Prostate gland (tissue), 2 donors: Measurements from ENCODE around the gene MYO1B. TPM values are rescaled to one million over a fixed set of nuclear protein-coding genes. Genes with fewer than 3 reads are reported as not detected.

Experiments used
- DNase-seq: peaks from one replicate; pipeline ENCODE4 v3.0.0-alpha.2; 2019; ENCODE audit warnings: low spot score
- H3K27ac ChIP-seq, 2 donors: fragments of 200-600 bp; sonication (generic); 2 replicates each; pipeline ENCODE4 v1.5.1; 2017 to 2019
- H3K27me3 ChIP-seq: fragments of 200-600 bp; sonication (generic); replicated peaks from 2 replicates; pipeline ENCODE4 v1.5.1; 2019; ENCODE audit not compliant: insufficient read depth
- H3K36me3 ChIP-seq, 2 donors: fragments of 200-600 bp; sonication (generic); 1 replicate in 1 of 2; 2 replicates in 1 of 2; pipeline versions ENCODE4 v1.5.1 to v1.8.1; 2017 to 2019
- H3K4me1 ChIP-seq: fragments of 200-600 bp; sonication (generic); replicated peaks from 2 replicates; pipeline ENCODE4 v1.5.1; 2019
- H3K4me3 ChIP-seq, 2 donors: fragments of 200-600 bp; sonication (generic); 2 replicates each; pipeline ENCODE4 v1.5.1; 2017 to 2019
- H3K9me3 ChIP-seq: fragments of 200-600 bp; sonication (generic); 2 replicates; pipeline ENCODE4 v1.5.1; 2017
- POLR2A ChIP-seq: fragments of 450-650 bp; IDR thresholded peaks from one replicate; pipeline ENCODE4 v1.6.1; 2016; ENCODE audit warnings: antibody characterized with exemption, mild to moderate bottlenecking
- POLR2AphosphoS5 ChIP-seq: sonication (generic); formaldehyde crosslinking; IDR thresholded peaks from one replicate; pipeline ENCODE4 v1.6.1; 2017; ENCODE audit warnings: antibody characterized with exemption
- WGBS: methylation state at CpG from one replicate; pipeline ENCODE4 v1.1.5; 2018; 5-methylcytosine and 5-hydroxymethylcytosine counted together
- intact Hi-C: fragments of 100-400 bp; cut with DNase I; formaldehyde crosslinking; loops from one replicate; pipeline ENCODE4 v1.14.2; 2022
- total RNA-seq, 2 donors: library from RNA; depleted of rRNA; stranded (reverse); fragments of >200 nt; gene quantifications; one replicate each; pipeline ENCODE4 v1.1.0, GENCODE V29; 2016
- TF ChIP-seq, protein P1 (sequence below), 4 experiments: fragments of 200-600 bp in 2 of 4; fragments of 450-650 bp in 2 of 4; sonication (generic) in 2 of 4; IDR thresholded peaks; 1 replicate in 3 of 4; 2 replicates in 1 of 4; pipeline ENCODE4 v1.5.1; 2016 to 2019; ENCODE audit warnings: antibody characterized with exemption in 4 of 4, mild to moderate bottlenecking in 2 of 4, moderate library complexity in 2 of 4

The MYO1B gene
- total RNA-seq, 2 donors from 2014 or later, result 22.4 to 38.3 TPM

DNA sequence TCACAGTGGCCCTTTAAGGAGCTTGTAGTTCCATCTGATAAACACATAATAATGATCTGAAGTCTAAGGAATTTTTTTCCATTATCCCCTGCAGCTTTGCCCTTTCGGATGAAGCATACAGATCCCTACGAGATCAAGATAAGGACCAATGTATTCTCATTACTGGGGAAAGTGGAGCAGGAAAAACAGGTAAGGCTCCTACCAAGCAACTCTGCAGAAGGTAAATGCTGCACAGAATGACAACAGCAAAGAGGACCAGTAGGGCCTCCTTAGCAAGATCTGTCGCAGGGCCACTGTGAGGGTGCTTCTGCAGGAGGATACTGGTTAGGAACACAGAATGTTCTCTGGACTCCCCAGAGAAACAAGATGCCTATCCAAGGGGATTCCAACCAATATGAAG, 84.6 kb downstream of the MYO1B start:
- Histone ChIP-seq H3K27me3 (no peaks in the 10 kb centered on the region), H3K4me3 (no peak overlapping the region), H3K36me3 (no peaks in the 10 kb centered on the region), H3K9me3 (no peaks in the 10 kb centered on the region), H3K27ac (no peak overlapping the region), H3K4me1 (no peaks in the 10 kb centered on the region)
- TF ChIP-seq POLR2A (no peak), POLR2AphosphoS5 (no peak)
- TF ChIP-seq, protein P1, sequence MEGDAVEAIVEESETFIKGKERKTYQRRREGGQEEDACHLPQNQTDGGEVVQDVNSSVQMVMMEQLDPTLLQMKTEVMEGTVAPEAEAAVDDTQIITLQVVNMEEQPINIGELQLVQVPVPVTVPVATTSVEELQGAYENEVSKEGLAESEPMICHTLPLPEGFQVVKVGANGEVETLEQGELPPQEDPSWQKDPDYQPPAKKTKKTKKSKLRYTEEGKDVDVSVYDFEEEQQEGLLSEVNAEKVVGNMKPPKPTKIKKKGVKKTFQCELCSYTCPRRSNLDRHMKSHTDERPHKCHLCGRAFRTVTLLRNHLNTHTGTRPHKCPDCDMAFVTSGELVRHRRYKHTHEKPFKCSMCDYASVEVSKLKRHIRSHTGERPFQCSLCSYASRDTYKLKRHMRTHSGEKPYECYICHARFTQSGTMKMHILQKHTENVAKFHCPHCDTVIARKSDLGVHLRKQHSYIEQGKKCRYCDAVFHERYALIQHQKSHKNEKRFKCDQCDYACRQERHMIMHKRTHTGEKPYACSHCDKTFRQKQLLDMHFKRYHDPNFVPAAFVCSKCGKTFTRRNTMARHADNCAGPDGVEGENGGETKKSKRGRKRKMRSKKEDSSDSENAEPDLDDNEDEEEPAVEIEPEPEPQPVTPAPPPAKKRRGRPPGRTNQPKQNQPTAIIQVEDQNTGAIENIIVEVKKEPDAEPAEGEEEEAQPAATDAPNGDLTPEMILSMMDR (IDR thresholded peaks at IDR 0.05), result no peak
- 73% methylated on average over 3 of the region's 3 CpGs for WGBS
- intact Hi-C loops, result no loop called here
- DNase-seq, result no peak

- H3K27ac ChIP-seq, result no peak overlapping the region
- WGBS, result 79% methylated on average over 6 of the region's 6 CpGs
These were observed 88.7 kb downstream of the MYO1B start for GRCh38 chr2:191333911-191334357.

DNA sequence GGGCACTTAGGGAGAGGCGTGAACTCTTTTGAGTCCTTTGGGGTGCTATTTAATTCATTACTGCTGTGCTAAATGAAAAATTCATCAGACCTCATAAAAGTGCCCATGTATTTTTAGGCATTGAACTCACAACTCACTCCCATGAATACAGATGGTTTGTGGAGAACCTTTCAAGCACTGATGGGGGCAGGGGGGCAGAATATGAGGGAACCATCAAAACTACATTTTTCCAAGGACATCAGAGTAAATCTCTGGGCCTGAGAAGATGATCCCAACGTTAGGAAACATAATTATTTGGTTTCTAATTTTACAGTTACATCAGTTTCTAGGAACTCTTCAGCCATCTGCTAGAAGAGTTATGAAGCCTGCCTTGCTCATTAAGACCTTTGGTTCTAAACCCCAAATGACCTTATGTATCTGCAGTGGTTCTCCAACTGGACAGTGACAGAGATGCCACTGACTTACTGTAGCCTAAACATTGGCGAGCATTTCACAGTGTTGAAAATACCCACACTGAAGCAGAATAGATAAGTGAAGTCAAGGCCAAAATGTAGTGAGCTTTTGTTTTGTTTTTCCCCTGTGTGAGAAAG, 90.8 kb downstream of the MYO1B start:
- WGBS, result 87% methylated on average over 3 of the region's 3 CpGs
- H3K9me3 ChIP-seq, result no peaks in the 10 kb centered on the region
- no peaks in the 10 kb centered on the region for H3K4me1 ChIP-seq
- no peak overlapping the region for H3K27ac ChIP-seq
- intact Hi-C loops, result no loop called here
- no peaks in the 10 kb centered on the region for H3K27me3 ChIP-seq
- DNase-seq, result no peak
- TF ChIP-seq, protein P1 (IDR thresholded peaks at IDR 0.05), result no peak
- no peak for TF ChIP-seq POLR2AphosphoS5
- no peak for TF ChIP-seq POLR2A
- H3K4me3 ChIP-seq, result no peak overlapping the region
- H3K36me3 ChIP-seq, result no peaks in the 10 kb centered on the region

More at GRCh38 chr2:191333911-191334357, 88.7 kb downstream of the MYO1B start:
- Histone ChIP-seq H3K9me3 (no peaks in the 10 kb centered on the region), H3K4me3 (no peak overlapping the region), H3K36me3 (no peaks in the 10 kb centered on the region), H3K27me3 (no peaks in the 10 kb centered on the region), H3K4me1 (no peaks in the 10 kb centered on the region)
- TF ChIP-seq, protein P1 (IDR thresholded peaks at IDR 0.05), result no peak
- TF ChIP-seq POLR2AphosphoS5 (no peak), POLR2A (no peak)
- no peak for DNase-seq
- intact Hi-C loops, result no loop called here

GRCh38 chr2:191341436-191341835, 96.2 kb downstream of the MYO1B start:
- intact Hi-C loops, result no loop called here
- WGBS, result 45% methylated on average over 3 of the region's 3 CpGs
- H3K36me3 ChIP-seq, result no peaks in the 10 kb centered on the region
- TF ChIP-seq, protein P1 (IDR thresholded peaks at IDR 0.05), result no peak
- TF ChIP-seq POLR2A (no peak), POLR2AphosphoS5 (no peak)
- H3K27me3 ChIP-seq, result no peaks in the 10 kb centered on the region
- no peak overlapping the region for H3K4me3 ChIP-seq
- no peak overlapping the region for H3K27ac ChIP-seq
- no peaks in the 10 kb centered on the region for H3K4me1 ChIP-seq
- DNase-seq, result no peak
- H3K9me3 ChIP-seq, result no peaks in the 10 kb centered on the region

GRCh38 chr2:191343796-191344338, 98.7 kb downstream of the MYO1B start:
- no peak for TF ChIP-seq POLR2AphosphoS5
- TF ChIP-seq POLR2A, result no peak
- TF ChIP-seq, protein P1 (IDR thresholded peaks at IDR 0.05), result no peak
- Histone ChIP-seq H3K4me1 (no peaks in the 10 kb centered on the region), H3K36me3 (no peaks in the 10 kb centered on the region), H3K4me3 (no peak overlapping the region), H3K9me3 (no peaks in the 10 kb centered on the region), H3K27ac (no peak overlapping the region), H3K27me3 (no peaks in the 10 kb centered on the region)
- 28% methylated on average over 2 of the region's 2 CpGs for WGBS
- no peak for DNase-seq
- intact Hi-C loops, result no loop called here
